NCI-H2171 (cell line): ENCODE measurements around the gene CSRP1.

Experiments used
- DNase-seq: peaks from one replicate; lab custom pipeline; 2025; lab: John Stamatoyannopoulos, UW

The CSRP1 gene

DNA sequence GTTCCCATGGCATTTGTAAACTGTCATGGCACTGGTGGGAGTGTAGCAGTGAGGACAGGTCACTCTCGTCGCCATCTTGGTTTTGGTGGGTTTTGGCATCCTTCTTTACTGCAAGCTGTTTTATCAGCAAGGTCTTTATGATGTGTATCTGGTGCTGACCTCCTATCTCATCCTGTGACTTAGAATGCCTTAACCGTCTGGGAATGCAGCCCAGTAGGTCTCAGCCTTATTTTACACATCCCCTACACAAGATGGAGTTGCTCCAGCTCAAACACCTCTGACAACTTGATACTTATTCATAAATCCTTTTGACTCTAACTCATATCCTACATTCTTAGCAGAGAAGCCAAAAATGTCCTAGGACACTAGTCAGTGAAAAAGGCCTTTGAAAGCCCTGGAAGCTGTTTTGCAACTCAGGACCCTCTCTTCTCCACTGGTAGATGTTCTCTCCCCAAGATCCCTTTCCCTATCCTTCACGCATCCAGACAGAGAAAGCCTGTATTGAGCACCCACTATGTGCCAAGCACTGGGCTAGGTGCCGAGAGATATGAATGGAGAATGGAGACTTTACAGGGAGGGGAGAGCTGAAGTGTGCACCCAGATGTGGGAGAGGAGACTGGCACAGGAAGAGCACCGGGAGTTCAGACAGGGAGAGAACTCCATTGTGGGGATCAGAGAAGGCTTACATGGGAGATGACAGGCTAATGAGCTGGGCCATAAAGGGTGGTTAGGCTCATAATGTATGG is 6.7 kb upstream of the CSRP1 start:
- DNase-seq = no peak

GRCh38 chr1:201511941-201512539 is 5.1 kb upstream of the CSRP1 start:
- no peak for DNase-seq

DNA sequence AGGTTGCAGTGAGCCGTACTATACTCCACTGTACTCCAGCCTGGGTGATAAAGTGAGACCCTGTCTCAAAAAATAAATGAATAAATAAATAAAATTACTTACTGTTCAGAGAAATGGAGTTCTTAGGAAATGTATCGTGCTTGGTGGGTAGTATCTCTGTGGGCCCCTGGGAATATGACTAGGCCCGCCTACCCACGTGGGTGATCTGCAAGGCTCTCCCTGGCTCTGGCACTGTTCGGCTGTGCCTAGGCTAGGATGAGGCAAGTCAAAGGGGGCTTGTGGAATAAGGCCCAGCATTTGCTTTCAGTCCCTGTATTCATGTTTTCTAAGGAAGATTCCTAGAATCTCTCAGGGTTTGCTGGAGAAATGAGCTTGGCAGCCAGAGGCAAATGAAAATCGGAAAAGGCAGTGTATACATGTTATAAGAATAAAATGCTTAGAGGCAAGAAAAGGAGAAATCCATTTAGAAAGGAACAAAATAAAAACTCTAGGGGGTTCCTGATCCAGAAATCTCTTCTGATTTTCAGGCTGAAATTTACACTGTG is 4.5 kb upstream of the CSRP1 start:
- DNase-seq = no peak

DNA sequence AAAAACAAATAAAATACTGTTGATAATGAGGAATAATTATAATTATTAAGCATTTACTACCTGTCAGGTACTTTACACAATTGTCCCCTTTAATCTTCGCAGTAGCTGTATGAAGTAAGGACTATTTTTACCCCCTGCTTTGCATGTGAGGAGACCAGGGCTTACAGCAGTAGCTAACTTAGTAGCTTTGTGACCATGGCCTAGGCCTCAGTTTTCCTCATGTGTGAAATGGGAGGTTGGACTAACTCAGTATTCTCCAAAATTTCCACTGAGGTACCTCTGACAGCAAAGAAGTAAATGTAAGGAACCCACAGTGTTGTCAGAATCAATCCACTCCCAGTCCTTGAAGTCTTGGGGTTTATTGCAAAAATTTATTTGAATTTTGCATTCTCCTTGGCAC is 3.8 kb upstream of the CSRP1 start:
- DNase-seq = no peak

DNA sequence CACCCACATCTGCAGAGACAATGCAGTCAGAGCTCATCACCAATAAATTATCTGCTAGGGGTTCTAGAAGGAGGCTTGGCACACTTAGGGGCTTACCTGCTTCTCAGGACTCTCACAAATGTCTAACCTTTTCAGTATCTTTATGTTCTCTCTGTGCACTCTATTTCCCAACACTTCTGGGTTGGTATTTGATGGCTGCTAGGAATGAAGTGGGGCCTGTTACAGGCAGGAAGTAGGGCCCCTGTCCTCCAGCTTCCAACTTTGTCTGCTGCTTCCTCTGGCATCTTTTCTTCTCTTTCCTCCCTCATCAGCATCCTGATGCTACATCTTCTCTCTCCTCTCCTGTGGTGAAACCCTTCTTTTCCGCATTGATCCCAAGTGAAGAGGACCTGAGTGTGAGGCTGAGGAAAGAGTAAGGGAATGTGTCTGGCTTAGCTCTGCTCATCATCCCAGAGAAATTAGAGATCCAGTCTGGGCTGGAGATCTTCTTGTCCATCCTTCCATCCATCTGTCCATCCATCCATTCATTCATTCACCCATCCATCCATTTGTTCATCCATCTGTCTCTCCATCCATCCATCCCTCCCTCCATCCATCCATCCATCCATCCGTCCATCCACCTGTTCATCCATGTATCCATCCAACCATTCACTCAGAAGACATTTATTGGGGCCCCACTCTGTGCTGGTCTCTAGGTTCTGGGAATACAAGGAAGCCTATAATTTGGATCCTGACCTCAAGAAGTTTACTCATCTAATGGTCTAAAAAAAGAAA is 2.9 kb upstream of the CSRP1 start:
- DNase-seq = no peak

GRCh38 chr1:201508809-201509208 is 1.9 kb upstream of the CSRP1 start:
- DNase-seq = no peak

GRCh38 chr1:201507360-201507675 is 395 bp upstream of the CSRP1 start:
- DNase-seq = no peak

DNA sequence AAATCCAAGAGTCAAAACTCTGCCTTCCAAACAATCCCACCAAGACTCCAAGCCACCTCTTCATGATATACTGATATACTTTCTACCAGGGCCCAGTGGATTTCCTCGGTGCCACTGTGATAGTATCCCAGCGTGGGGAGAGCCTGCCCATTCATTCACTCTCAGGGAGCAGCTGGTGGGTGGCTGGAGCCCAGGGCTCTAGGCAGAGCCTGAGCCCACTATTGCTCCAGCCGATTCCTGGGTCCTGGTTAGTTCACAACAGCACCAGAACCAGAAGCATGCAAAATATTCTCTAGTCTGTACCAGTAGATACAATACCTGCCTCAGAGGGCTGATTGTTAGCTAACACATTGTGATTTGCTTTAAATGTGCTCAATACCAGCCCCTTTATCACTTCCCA is 831 bp downstream of the CSRP1 start:
- no peak for DNase-seq

- no peak for DNase-seq
Observed at GRCh38 chr1:201505503-201505890, 1.4 kb downstream of the CSRP1 start.

- no peak for DNase-seq
Observed at GRCh38 chr1:201504799-201505502, 2.0 kb downstream of the CSRP1 start.

DNA sequence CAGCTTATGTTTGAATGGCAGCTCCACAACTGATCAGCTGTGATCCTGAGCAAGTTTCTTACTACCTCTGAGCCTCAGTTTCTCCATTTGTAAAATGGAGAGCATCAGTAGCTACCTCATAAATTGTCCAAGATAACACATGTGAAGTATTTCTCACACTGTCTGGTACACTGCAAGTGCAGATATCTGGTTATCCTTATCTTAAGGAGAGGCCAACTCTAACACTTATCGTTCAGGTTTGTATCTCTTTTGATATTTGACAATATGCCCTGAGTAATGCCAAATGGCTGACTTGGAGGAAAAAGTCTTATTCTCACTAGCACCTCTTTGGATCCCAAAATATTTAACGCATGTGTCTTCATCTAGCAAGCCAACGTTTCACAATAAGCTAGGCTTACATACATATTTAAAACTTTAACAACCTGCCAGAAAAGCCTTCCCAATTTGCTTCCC is 2.7 kb downstream of the CSRP1 start:
- DNase-seq = no peak

DNA sequence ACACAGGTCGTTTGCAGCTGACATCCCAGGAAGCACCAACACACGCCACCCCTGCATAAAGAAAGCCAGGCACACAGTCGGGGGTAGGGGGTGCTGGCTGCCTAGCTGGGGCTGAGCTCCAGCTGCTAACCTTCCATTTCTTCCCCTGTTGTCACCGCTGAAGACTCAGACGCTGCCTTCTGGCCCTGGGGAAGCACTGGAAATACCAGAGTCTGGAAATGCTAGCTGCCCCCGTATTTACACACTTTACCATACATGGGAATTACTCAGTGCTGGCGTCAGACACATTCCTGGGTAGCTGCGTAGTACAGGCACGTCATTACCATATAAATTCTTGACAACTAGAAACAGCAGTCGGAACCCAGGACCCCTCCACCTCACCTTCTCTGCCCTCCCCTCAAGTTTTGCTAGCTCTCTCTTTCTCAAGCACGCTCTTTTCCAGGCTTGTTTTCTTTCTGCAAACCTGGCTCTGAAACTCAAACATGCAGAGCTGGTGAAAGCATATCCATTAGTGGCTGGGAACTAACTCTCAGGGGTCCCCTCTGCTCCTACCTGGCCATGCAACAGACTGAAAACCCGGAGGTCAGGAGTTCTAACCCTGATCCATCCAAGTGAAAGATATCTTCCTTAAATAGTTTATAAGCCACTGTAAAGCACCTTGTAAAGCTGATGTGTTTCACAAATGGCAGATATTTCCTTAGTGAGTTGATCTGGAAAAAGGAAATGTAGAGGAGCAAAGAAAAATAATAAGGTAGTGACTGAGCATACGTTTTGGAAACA is 3.3 kb downstream of the CSRP1 start:
- peak; percentile 44 for DNase-seq

GRCh38 chr1:201502511-201502857 is 4.4 kb downstream of the CSRP1 start:
- no peak for DNase-seq

DNA sequence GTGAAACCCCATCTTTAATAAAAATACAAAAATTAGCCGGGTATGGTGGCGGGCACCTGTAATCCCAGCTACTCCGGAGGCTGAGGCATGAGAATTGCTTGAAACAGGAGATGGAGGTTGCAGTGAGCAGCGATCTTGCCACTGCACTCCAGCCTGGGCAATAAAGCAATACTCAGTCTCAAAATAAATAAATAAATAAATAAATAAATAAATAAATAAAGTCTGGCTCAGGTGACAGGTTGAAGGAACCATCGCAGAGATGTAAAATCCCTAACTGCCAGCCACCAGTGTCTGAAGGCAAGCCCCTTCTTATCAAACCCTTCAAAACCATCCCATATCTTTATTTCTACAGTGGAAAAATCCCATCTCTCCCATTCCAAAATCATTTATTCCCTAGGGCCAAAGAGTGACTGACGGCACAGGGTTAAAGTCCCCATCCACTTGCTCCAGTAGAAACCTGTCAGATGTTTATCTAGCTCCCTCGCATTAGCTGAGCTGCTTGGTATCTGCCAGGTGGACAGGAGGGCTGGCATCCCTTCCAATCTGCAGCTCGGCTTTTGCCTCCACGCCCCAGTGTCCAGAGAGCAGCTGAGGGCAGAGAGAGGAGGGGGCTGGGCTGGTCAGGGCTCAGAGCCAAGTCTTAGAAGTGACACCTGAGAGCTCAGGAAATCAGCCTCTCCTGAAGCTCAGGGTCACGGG is 5.0 kb downstream of the CSRP1 start:
- DNase-seq = no peak

DNA sequence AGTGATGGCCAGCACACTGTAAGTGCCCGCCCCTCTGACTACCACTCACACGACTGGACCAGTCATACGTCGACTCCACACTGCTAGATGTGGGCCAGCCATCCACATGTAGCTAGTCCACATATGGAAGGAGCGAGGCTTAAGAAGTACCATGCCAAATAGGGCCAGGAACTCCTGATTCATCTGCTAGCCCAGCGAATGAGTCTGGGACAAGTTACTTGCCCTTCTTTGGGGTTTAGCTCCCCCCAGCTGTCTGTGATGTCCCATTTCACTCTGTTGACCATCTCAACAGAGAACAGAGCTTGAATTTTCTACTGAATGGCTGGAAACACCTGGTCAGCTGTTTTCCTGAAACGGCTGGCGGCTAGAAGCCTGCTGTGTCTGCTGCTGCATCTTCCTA is 5.8 kb downstream of the CSRP1 start:
- no peak for DNase-seq

DNA sequence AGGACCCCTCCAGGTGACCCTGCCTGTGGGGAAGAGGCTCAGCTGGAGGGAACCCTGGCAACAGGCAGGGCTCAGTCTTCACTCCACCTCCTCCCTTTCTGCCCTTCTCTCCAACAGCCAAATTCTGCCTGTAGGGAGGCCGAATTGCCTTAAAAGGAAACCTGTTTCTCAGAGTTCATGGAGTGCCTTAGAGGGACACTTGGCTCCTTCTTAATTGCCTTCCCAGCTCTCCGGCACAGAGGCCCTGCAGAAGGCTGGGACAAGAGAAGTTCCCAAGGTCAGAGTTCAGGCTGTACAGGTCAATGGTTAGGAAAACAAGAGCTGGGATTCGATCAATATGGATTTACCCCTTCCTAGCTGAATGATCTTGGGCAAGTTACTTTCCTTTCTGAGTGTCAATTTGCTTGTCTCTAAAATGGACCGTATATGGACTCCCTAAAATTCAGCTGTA is 6.2 kb downstream of the CSRP1 start:
- no peak for DNase-seq

GRCh38 chr1:201499795-201500669 is 6.9 kb downstream of the CSRP1 start:
- no peak for DNase-seq

DNA sequence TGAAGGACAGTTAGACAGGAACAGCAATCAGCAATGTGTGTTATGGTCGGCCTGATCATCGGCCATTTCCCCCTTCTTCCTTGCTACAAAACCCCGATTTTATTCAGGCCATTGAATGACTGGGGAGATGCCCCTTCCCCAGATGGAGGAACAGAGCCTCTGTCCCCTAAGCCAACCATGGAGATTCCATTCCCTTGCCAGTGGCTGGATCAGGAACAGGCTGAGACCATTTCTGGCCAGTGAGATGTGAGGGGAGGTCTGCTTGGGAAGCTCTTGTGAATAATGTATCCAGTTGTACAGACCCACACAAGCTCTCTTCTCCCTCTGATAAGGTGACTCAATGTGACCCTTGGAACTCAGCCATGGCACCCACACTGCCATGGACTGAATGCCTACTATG is 7.7 kb downstream of the CSRP1 start:
- DNase-seq = no peak

DNA sequence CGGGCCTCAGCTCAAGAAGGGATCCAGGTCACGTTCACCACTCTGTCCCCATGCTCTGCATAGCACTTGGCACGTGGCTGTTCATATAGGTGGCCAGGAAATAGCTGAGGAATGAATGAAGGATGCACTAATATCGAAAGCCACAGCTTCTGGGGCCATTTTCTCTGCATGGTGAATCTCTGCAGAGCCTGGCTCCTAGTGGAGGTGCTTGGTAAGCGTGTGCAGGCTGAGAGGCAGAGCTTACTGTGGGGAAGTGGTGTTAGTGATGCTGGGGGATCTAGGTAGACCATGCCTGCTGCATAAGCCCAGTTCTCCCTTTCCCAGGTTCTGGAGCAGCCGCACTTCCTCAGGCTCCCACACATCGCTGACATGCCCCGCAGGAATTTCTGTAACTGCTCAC is 8.3 kb downstream of the CSRP1 start:
- DNase-seq = no peak

GRCh38 chr1:201497935-201498509 is 8.9 kb downstream of the CSRP1 start:
- no peak for DNase-seq
